Hepatocyte (in vitro differentiated cells): Measurements from ENCODE around the gene ZDHHC14. TPM values are rescaled to one million over a fixed set of nuclear protein-coding genes. Genes with fewer than 3 reads are reported as not detected.

Experiments used
- DNase-seq: peaks from one replicate; pipeline ENCODE4 v3.0.0-alpha.2; 2016; ENCODE audit warnings: low spot score
- H2AFZ ChIP-seq: fragments of 200-600 bp; sonication (generic); 2 replicates; pipeline ENCODE4 v1.6.0; 2016; ENCODE audit warnings: antibody characterized with exemption, mild to moderate bottlenecking
- H3K27ac ChIP-seq: fragments of 200-600 bp; sonication (generic); 2 replicates; pipeline ENCODE4 v1.5.1; 2016; ENCODE audit warnings: mild to moderate bottlenecking
- H3K27me3 ChIP-seq: fragments of 200-600 bp; sonication (generic); 2 replicates; pipeline ENCODE4 v1.6.1; 2016
- H3K36me3 ChIP-seq: fragments of 200-600 bp; sonication (generic); replicated peaks from 2 replicates; pipeline ENCODE4 v1.5.1; 2016; ENCODE audit warnings: low read depth; ENCODE audit not compliant: insufficient read depth
- H3K4me1 ChIP-seq: fragments of 200-600 bp; sonication (generic); 2 replicates; pipeline ENCODE4 v1.5.1; 2016; ENCODE audit warnings: mild to moderate bottlenecking, moderate library complexity; ENCODE audit not compliant: insufficient read depth
- H3K4me2 ChIP-seq: fragments of 200-600 bp; sonication (generic); 2 replicates; pipeline ENCODE4 v1.6.0; 2016
- H3K4me3 ChIP-seq: fragments of 200-600 bp; sonication (generic); 2 replicates; pipeline ENCODE4 v1.5.1; 2016; ENCODE audit warnings: mild to moderate bottlenecking
- H3K79me2 ChIP-seq: fragments of 200-600 bp; sonication (generic); 2 replicates; pipeline ENCODE4 v1.6.0; 2017; ENCODE audit warnings: mild to moderate bottlenecking
- H3K9me2 ChIP-seq: fragments of 200-600 bp; sonication (generic); replicated peaks from 2 replicates; pipeline ENCODE4 v1.6.0; 2017; ENCODE audit warnings: mild to moderate bottlenecking; ENCODE audit not compliant: insufficient read depth
- H3K9me3 ChIP-seq: fragments of 200-600 bp; sonication (generic); 2 replicates; pipeline ENCODE4 v1.5.1; 2016; ENCODE audit warnings: low read depth, mild to moderate bottlenecking
- H4K20me1 ChIP-seq: fragments of 200-600 bp; sonication (generic); 2 replicates; pipeline ENCODE4 v1.6.0; 2016; ENCODE audit warnings: mild to moderate bottlenecking; ENCODE audit not compliant: insufficient read depth, poor library complexity, severe bottlenecking
- EZH2 ChIP-seq: fragments of 200-600 bp; sonication (generic); IDR thresholded peaks from 2 replicates; pipeline ENCODE4 v1.6.1; 2016; ENCODE audit warnings: antibody characterized with exemption, mild to moderate bottlenecking, borderline replicate concordance
- EZH2phosphoT487 ChIP-seq: fragments of 200-600 bp; sonication (generic); IDR thresholded peaks from one replicate; pipeline ENCODE4 v1.6.1; 2018; ENCODE audit warnings: antibody characterized with exemption, mild to moderate bottlenecking, low read depth, moderate library complexity; ENCODE audit not compliant: unreplicated experiment, severe bottlenecking
- WGBS: methylation state at CpG from one replicate; pipeline ENCODE4 v1.1.6; 2016; ENCODE audit warnings: low lambda C conversion rate; ENCODE audit errors: missing lambda C conversion rate; 5-methylcytosine and 5-hydroxymethylcytosine counted together
- polyA plus RNA-seq: library from polyadenylated mRNA; unstranded; fragments of >200 nt; fragmentation: Nextera tagmentation; extraction: Ambion mirVana; gene quantifications from 2 replicates; pipeline ENCODE4 v1.2.1, GENCODE V29; 2016
- total RNA-seq: library from RNA; depleted of rRNA; stranded (reverse); fragments of >200 nt; gene quantifications from 2 replicates; pipeline ENCODE4 v1.2.3, GENCODE V29; 2014
- TF ChIP-seq, protein P1 (sequence below): fragments of 200-600 bp; sonication (generic); IDR thresholded peaks from 2 replicates; pipeline ENCODE4 v1.5.1; 2016; ENCODE audit warnings: antibody characterized with exemption, mild to moderate bottlenecking; ENCODE audit not compliant: poor library complexity

ZDHHC14 gene
- total and polyA plus RNA-seq, 2 experiments from 2014 or later, result 11.8 to 25.2 TPM

DNA sequence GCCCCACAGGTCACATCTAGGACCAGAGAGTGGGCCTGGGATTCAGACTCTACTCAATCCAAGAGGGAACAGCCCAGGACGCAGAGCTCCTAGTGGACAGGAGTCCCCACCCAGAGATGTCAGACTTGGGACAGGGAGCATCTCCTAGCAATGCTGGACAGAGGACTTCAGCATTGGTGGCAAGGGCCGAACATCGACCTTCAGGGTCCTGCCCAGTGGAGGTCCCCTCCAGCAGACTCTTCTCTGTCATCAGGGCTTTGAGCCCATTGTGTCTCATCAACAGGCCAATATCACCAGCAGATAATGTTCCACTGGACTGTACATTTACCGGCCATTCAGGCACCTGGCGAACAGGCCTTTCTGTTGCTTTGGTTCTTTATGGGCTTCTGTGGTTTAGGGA lies 282.3 kb downstream of the ZDHHC14 start:
- Histone ChIP-seq H3K36me3 (no peaks in the 10 kb centered on the region), H3K79me2 (no peaks in the 10 kb centered on the region), H3K9me3 (no peaks in the 10 kb centered on the region), H3K9me2 (no peaks in the 10 kb centered on the region), H3K27ac (no peak overlapping the region), H3K4me2 (no peak overlapping the region), H3K4me1 (peaks cover 8% of the 10 kb centered on the region), H3K27me3 (no peaks in the 10 kb centered on the region), H4K20me1 (no peaks in the 10 kb centered on the region), H3K4me3 (no peak overlapping the region), H2AFZ (no peak overlapping the region)
- TF ChIP-seq EZH2, result no peak
- TF ChIP-seq, protein P1, sequence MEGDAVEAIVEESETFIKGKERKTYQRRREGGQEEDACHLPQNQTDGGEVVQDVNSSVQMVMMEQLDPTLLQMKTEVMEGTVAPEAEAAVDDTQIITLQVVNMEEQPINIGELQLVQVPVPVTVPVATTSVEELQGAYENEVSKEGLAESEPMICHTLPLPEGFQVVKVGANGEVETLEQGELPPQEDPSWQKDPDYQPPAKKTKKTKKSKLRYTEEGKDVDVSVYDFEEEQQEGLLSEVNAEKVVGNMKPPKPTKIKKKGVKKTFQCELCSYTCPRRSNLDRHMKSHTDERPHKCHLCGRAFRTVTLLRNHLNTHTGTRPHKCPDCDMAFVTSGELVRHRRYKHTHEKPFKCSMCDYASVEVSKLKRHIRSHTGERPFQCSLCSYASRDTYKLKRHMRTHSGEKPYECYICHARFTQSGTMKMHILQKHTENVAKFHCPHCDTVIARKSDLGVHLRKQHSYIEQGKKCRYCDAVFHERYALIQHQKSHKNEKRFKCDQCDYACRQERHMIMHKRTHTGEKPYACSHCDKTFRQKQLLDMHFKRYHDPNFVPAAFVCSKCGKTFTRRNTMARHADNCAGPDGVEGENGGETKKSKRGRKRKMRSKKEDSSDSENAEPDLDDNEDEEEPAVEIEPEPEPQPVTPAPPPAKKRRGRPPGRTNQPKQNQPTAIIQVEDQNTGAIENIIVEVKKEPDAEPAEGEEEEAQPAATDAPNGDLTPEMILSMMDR, result no peak
- WGBS, result 100% methylated on average over 5 of the region's 5 CpGs
- no peak for DNase-seq

GRCh38 chr6:157665180-157665579 lies 284.2 kb downstream of the ZDHHC14 start:
- Histone ChIP-seq H3K9me3 (no peaks in the 10 kb centered on the region), H3K36me3 (no peaks in the 10 kb centered on the region), H3K79me2 (no peaks in the 10 kb centered on the region), H3K27me3 (no peaks in the 10 kb centered on the region), H3K4me3 (no peak overlapping the region), H3K4me2 (no peak overlapping the region), H3K27ac (no peak overlapping the region), H3K9me2 (no peaks in the 10 kb centered on the region), H3K4me1 (peaks cover 15% of the 10 kb centered on the region), H2AFZ (no peak overlapping the region), H4K20me1 (no peaks in the 10 kb centered on the region)
- TF ChIP-seq, protein P1, result no peak
- TF ChIP-seq EZH2, result no peak
- no peak for TF ChIP-seq EZH2phosphoT487
- no peak for DNase-seq
- WGBS, result 68% methylated on average over 3 of the region's 3 CpGs

DNA sequence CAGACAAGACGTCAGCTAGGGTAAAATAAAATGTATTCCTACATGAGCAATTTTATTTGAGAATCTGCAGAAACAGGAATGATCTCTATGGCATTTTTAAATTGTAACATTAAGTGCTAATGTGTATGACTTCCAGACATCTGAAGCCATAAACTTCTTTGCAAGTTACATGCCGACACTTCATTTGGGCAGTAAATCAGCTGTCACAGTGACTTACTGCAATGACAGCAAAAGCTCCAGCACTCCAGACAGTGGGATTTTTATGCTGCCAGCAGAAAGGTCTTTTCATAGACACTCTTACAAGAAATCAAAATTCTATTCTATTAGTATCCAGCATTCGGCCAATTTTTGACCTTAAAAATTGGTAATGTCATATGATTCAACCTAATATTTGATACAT lies 285.7 kb downstream of the ZDHHC14 start:
- Histone ChIP-seq H3K9me2 (no peaks in the 10 kb centered on the region), H2AFZ (no peak overlapping the region), H3K4me1 (peaks cover 21% of the 10 kb centered on the region), H3K79me2 (no peaks in the 10 kb centered on the region), H3K9me3 (no peaks in the 10 kb centered on the region), H3K4me2 (no peak overlapping the region), H3K36me3 (no peaks in the 10 kb centered on the region), H3K27ac (no peak overlapping the region), H4K20me1 (no peaks in the 10 kb centered on the region), H3K4me3 (no peak overlapping the region), H3K27me3 (no peaks in the 10 kb centered on the region)
- 79% methylated on average over 3 of the region's 3 CpGs for WGBS
- TF ChIP-seq EZH2 (no peak), EZH2phosphoT487 (no peak)
- TF ChIP-seq, protein P1, result no peak
- no peak for DNase-seq
